Neural progenitor cell (in vitro differentiated cells): ENCODE results near the gene ZYX.

Source experiments
- CTCF ChIP-seq: fragments of 200-600 bp; sonication (generic); IDR thresholded peaks from 2 replicates; pipeline ENCODE4 v1.5.1; 2017; ENCODE audit warnings: antibody characterized with exemption, mild to moderate bottlenecking
- EZH2 ChIP-seq: fragments of 200-600 bp; sonication (generic); IDR thresholded peaks from 2 replicates; pipeline ENCODE4 v1.6.1; 2017; ENCODE audit warnings: antibody characterized with exemption, mild to moderate bottlenecking, moderate library complexity
- EZH2phosphoT487 ChIP-seq: fragments of 200-600 bp; sonication (generic); IDR thresholded peaks from 2 replicates; pipeline ENCODE4 v1.6.1; 2017; ENCODE audit warnings: antibody characterized with exemption

- TF ChIP-seq EZH2 (no peak), CTCF (no peak), EZH2phosphoT487 (no peak)
Observed at GRCh38 chr7:143380646-143381426, at the start of gene ZYX.
